ENCODE results near the gene LUZP2.

Gene LUZP2

DNA sequence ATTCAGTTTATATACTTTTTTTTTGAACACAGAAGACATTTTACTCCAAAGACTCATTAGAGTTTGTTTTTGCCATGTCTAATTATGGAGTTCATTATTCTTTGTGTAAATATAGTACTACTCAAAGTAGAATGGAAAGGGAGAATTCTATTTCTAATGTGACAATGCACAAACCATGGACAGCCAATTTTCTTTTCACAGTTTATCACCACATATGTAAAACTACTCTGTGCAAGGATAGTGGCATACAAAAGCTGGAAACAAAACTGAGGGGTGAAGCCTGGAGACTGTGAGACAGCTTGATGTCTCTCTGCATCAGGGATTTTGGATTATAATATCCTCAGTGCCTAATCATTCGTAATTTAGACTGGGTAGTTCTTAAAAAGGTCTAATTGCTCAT, 75.5 kb downstream of the LUZP2 start:
- DNase-seq, result no peak

DNA sequence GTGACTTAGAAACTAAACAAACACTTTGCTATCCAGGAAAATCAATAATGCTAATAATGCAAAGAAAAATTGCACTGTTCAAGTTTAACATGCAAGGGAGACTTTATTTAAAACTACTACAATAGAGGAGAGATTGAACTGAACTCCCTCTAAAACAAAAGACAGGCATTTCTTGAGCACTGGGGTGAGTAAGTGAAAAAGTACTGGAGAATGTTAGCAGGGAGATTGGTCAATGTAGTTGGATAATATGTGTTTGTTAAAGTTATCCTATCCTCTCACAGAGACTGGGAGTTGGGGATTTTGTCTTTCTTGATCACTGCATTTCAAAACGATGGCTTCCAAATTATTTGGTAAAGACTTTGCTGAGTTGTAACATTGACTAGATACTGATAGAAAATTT, 77.6 kb downstream of the LUZP2 start:
- no peak for DNase-seq

DNA sequence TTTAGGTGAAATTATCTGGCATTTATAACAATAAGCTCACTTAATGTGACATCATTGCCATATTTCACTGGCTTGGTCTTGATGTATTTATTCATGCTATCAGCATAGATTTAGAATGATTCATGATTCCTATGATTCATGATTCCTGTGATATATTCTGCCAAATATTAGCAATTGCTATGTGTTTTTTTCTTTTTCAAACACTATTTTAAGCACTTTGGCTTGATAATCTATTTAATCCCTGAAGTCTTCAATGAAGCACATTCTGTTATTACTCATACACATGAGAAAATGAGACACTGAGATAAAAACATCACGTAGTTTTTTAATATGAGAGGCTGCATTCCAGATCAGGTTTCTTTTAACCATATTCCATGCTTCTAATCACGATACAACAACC, 78.5 kb downstream of the LUZP2 start:
- DNase-seq, result no peak

DNA sequence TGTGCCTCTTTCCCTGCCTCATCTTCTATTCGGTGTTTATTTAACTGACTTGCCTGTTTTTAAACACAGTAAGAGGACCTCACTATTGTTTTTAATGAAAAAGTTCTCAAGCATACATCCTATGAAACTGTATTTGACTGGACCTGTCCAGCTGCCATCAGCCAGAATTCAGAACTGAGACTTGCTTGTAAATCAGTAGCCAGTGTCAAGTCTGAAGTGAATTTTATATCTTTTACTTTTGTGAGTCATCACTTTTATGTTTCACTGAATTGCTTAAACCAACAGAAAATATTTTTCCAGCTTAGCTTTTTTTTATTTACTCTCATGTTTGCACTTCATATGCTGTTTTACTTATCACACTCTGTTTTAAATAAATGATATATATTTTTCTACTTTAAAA, 88.3 kb downstream of the LUZP2 start:
- no peak for DNase-seq

DNA sequence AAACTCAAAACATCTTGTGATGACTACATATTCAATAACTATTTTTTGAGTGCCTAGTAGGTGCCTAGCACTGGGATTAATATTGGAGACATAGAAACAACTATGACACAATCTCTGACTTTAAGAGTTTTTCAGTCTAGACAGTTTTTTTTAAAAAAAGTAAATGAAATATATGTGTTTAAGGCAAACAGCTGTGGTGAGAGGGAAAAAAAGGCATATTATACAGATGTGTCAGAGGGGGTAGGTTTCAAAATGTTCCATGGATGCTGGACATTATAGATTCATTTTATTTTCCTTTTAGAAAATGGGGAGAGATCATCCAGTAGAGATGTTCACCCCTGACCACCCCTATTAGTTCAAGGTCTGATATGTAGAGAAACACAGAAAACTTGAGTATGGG, 90.8 kb downstream of the LUZP2 start:
- DNase-seq, result no peak

DNA sequence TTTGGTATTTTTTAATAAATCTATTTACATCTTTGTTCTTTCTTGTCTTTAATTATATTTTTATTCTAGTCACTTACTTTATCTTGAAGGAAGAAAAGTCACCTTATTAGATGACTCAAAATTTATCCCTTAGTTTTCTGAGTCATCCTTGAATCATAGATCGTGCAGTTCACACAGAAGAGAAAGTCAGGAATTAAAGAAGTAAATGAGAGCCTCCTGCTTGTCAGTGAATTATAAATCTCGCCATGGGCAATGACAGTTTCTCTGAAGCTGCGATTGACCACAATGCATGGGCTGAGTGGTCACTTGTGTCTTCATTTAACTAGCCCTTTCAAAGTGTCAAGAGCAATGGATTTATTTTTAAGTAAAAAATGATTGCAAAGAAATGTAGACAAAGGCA, 91.2 kb downstream of the LUZP2 start:
- DNase-seq, result no peak

DNA sequence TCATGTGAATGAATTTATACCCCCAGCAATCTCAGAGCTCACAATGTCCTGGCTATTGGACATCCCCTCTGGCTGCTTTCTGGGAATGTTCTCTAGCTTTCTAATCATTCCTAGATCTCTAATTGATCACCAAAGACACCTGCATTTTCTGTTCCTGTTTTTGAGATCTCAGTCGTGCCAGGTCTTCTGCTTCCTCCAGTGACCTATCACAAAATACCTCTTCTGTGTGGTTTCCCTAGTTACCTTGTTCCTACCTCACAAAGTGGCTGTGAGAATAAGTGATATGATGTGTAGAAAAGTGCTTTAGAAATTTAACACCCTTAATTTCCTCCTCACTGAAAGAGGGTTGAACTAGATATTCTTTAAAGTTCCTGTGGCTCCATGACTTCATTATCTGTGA, 92.2 kb downstream of the LUZP2 start:
- no peak for DNase-seq

DNA sequence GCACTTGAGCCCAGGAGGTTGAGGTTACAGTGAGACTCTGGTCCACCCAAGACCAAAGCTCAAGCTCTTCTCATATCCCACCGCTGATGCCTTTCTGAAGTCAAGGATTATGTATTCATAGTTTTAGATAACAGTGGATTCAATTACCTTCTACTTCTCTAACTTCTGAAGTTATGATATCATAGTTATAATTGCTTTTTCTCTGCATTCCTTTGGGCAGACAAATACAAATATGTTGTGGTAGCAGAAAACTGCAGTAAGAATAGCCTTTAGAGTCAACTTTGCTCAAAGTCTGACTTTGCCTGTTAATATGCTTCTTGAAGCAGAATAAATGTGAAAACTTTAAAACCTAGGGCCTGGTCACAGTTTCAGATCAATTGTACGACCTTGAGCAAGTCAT, 94.4 kb downstream of the LUZP2 start:
- no peak for DNase-seq

DNA sequence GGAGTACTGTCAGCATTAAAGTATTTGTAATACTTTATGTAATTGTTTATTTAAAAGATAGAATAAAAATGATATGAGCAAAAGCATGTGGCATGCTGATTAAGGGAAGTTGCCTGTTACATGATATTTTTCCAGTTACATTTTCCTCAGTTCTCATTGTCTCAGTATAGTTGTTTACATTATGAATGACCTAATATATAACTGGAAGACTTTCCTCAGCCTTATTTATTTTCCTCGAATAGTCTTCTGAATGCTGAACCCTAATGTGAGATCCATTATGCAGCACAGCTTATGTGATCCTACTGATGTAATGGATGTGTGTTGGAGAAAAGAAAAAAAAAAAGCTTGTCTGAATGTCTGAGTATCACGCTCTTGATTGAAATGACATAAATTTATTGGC, 95.5 kb downstream of the LUZP2 start:
- no peak for DNase-seq

DNA sequence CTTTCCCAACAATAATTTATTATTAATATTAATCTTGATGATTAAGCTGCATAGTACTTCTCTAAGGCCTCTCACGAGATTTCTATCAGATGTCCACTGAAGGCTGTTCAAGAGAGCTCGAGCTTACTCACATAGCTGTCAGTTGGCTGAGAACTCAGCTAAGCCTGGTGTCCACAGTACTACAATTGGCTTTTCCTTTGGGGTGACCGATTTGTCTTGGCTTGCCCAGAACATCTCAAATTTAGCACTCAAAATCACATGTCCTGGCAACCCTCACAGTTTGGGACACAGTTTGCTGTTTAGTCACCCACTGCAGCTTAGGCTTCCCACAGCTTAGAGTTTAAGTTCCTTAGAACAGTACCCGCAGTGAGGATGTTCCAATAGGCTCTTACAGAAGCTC, 96.5 kb downstream of the LUZP2 start:
- DNase-seq, result no peak

DNA sequence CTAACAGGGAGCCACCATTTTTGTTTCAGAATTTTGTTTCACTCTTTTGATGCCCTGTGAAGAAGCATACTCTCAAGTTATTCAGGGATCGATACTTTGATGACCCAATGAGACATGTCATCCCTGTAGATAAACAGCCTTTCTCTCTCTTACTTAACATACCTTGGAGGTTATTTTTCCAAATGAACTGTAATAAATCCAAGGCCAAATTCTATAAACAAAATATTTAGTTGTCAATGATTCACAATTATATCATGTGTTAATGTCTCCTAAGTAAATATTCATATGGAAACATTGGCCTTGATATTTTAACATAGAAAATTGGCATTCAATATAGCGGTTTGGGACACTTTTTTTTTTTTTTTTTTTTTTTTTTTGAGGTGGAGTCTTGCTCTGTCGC, 97.5 kb downstream of the LUZP2 start:
- no peak for DNase-seq

DNA sequence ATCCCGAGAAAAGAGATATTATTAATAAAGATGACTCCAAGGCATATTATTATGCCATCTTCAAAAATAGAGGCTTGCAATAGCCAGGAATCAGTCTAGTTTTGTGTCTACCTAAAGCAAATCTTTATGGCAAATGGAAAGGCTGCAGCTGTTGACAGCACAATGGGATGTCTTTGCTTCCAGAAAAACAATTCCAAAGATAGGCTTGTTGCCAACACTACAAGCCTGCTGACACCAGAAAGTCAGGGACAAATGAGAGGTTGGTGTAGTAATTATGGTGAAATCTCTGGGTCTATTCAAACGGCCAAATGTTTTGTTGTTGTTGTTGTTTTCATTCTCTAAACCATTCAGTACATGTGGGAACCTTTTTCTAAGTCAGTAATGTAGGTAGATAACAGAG, 101.8 kb downstream of the LUZP2 start:
- no peak for DNase-seq

DNA sequence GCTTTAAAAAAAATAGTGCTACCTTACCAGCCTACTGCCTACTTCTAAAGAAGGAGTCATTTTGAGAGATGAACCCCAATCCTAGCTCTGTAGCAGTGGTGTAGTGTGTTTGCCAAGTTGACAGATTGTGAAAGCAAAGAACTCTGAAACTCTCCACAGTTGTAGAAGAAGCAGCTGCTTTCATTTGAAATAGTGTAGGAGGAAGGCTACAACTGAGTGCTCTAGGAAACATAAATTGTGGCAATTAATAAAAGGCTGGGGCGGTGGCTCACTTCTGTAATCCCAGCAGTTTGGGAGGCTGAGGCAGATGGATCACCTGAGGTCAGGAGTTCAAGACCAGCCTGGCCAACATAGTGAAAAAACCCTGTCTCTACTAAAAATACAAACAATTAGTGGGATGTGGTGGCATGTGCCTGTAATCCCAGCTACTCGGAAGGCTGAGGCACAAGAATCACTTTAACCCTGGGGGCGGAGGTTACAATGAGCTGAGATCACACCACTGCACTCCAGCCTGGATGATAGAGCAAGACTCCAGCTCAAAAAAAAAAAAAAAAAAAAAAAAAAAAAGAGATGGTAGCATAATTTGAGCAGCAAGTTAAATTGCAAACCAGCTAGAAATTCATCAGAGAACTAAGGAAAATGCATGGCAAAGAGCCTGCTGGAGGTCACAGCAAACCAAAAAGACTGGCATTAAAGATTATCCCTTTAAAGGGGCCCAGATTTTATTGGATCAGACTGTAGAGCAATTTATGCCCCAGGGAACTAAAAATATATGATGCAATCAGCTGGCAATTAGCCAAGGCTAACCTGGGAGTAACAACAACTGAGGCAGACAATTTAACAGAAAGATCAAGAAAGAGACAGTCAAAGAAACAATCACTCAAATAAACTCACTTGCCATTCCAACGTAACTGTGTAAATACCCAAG, 112.6 kb downstream of the LUZP2 start:
- no peak for DNase-seq

DNA sequence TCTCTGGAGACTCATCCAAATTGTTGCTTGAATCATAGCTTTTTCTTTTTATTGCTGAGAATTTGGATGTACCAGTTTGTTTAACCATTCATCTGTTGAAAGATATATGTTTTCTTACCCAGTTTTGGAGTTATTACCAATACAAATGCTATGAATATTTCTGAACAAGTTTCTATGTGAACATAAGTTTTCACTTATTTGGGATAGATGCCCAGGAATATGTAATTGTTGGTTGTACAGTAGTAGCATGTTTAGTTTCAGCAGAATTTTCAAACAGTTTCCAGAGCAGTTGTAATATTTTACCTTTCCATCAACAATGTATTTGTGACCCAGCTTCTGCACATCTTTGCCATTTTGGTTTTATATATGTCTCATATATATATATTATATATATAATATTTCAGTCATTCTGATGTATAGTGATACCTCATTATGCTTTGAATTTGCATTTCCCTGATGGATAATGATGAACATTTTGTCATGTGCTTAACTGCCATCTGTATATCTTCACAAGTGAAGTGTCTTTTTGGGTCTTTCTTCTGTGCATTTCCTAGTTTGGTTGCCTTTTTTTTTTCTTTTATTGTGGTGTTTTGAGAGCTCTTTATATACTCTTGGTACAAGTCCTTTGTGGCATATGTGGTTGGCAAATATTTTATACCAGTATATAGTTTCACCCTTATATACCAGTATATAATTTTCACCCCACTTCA, 118.8 kb downstream of the LUZP2 start:
- no peak for DNase-seq

DNA sequence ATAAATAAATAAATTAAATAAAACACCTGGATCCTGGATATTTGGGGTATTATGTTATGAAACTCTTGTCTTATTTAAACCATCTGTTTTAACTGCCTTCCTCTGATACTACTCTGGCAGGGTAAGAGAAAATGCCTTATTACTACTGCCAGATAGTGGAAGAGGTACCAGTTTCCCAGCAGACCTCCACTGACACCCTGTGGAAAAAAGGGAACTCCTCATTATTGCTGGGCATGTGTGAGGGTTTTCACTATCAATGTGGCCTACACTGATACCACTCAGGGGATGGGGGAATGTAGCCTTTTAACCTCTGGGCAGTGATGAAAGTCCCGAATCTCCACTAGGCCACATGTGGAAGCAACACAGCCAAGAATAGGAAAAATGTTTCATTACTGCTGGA, 121.0 kb downstream of the LUZP2 start:
- DNase-seq, result no peak

DNA sequence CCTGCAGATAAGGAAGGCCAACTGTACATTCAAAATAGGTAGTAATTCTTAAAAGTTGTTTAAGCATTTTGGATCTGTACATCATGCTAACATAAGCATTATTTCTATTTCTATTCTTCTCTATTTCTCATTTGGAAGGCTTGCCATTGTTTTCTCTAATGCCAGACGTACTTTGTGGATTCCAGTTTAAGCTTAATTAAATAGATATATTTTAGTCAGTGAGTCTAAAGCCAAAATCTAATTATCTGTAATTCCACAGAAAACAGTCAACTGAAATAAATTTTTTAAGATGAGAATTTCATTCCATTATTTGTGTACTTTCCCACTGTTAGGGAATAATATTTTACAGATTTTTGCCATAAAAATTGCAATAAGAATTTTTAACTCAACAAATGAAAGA, 123.0 kb downstream of the LUZP2 start:
- no peak for DNase-seq

DNA sequence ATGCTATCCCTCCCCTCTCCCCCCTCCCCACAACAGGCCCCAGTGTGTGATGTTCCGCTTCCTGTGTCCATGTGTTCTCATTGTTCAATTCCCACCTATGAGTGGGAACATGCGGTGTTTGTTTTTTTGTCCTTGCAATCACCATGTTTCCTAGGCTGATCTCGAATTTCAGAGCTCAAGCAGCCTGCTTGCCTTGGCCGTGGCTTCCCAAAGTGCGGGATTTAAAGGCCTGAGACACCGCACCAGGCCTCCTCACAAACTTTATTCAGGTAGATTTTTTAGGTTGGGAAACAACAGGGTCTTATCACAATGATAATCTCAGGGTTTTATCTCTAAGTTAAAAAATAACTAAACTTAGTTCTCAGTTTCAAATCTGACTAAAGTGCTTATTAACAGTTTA, 125.4 kb downstream of the LUZP2 start:
- no peak for DNase-seq

DNA sequence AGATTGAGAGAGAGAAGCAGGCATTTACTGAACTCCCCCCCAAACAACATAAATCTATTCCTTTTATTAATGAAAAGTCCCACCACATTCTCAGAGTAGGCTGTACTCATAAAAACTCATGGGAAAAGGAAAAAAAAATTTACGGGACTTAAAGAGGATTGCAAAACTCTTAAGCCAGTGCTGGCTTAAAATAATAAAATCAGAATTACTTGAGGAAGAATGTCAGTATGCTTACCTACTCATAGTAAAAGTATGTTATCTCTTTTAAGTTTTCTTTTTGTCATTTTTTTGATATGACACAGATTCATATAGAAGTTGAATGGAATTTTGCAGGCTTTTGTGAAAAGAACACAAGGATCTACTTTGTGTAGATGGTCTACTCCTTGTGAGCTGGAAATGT, 126.3 kb downstream of the LUZP2 start:
- DNase-seq, result no peak

DNA sequence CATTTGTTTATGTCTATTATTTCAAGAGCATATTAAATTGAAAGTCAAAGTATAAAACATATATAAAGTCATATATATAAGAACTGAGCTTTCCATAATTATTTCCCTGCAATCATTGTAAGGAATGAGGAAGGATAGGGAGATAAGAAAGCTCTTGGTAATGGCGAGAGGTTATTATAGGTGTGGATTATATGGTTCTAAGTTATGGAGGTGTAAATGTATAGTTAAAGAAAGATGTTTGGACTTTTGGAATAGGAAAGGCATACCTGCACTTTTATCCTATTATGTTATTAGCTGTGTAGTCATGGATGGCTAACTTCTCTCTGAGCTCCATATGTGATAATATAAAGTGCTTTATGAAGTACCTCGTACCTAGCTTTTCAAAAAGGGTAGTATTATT, 127.6 kb downstream of the LUZP2 start:
- DNase-seq, result no peak

DNA sequence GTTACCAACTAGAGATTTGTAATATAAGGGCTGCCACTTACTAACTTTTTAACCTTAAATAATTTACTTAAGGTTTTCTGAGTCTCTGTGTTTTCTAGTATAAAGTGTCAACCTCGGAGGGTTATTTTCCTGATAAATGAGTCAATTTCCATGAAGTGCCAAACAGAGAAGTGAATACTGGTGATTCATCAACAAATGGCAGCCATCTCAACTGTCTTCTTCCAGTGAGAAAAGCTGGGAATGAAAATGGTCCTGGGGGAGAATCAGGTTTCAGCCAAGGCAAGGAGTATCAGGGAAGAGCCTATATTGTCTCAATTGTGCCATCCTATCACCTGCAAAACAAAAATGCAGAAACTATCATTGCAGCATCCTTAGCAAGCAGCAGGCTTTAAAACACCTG, 129.1 kb downstream of the LUZP2 start:
- DNase-seq, result no peak

DNA sequence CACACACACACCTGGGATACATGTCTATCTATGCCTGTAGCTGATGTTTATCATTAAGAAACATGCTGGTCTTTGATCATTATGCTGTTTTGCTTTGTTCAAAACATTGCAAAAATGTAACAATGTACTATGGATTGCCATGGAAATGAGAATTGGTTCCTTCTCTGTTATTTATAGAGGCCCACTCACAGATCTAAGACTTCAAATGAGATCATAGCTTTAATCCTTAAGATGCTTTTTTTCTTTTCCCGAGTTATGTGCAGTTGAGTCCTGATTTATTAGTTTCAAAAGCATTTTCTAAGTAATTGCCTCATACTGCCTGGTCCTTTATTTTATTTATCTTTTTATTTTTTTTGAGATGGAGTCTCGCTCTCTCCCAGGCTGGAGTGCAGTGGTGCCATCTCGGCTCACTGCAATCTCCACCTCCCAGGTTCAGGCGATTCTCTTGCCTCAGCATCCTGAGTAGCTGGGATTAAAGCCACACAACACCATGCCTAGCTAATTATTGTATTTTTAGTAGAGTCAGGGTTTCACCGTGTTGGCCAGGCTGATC, 131.4 kb downstream of the LUZP2 start:
- no peak for DNase-seq

DNA sequence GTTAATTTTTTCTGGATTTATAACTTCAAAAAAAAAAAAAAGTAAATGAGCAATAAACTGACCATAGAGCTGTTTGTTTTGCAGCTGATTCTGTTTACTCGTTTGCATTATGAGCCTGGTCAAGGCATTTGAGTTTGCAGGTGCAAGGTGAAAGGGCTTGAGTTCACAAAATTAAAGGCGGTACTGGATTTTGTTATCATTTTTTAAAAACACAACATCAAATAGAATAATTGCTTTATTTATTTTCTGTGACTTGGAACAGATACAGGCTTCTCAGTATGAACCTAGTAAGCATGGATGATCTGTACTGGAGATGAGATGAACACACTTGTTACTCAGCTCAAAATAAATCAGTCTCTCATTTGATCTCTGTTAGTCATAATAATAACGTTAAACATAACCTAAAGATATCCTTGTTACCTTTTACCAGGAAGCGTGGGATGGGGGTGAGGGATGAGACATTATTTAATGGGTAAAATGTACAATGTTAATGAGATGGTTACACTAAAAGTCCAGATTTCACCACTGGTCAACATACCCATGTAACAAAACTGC, 137.8 kb downstream of the LUZP2 start:
- DNase-seq, result no peak

DNA sequence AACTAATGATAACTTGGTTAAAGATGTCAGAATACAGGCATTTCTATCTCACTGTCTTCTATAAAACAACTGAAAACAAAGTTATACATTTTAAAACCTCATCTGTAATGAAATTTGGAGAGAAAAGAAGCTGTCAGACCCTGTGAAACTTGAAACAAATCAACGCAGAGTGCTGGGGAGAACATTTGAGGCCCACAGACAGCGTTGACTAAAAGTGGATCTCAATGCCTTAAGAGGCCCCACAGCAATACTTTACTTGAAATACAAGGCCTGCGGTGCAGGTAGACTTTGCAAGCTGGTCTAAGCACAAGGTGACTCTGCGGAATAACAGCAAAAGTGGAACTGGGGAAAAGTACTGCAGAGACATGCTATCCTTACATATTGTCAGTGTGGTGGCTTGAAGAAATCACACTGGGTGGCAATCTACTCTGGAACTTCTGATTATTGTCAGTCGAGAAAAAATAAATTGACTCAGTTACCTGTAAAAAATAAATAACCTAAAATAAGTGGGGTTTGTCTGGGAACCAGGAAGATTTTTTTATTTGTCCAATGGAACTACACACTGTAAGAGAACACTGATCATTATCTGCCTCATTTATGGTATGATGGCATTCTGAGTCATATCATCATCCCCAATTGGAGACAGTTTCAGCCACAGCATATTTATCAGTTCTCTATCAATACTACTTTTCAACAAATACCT, 138.9 kb downstream of the LUZP2 start:
- no peak for DNase-seq

All from DMS79 (cell line).